ENCODE data around the gene TELO2. TPM values are rescaled to one million over a fixed set of nuclear protein-coding genes. Genes with fewer than 3 reads are reported as not detected.
A peak's percentile ranks its signal among the peaks of the same experiment; 100 is the strongest.

The TELO2 gene
- total and polyA plus RNA-seq, 11 donors = 11.8 to 29.6 (median 17.0) TPM

- intact Hi-C loops (cut with DNase I) = loop anchor here in 2 of 10 donors (10.0 kb wide), 1 partner anchor 47 kb away; the partner anchor contains the start of gene TELO2 (in 2 of the 2)
- H3K4me3 ChIP-seq = no peak overlapping the region
- TF ChIP-seq, protein P1, sequence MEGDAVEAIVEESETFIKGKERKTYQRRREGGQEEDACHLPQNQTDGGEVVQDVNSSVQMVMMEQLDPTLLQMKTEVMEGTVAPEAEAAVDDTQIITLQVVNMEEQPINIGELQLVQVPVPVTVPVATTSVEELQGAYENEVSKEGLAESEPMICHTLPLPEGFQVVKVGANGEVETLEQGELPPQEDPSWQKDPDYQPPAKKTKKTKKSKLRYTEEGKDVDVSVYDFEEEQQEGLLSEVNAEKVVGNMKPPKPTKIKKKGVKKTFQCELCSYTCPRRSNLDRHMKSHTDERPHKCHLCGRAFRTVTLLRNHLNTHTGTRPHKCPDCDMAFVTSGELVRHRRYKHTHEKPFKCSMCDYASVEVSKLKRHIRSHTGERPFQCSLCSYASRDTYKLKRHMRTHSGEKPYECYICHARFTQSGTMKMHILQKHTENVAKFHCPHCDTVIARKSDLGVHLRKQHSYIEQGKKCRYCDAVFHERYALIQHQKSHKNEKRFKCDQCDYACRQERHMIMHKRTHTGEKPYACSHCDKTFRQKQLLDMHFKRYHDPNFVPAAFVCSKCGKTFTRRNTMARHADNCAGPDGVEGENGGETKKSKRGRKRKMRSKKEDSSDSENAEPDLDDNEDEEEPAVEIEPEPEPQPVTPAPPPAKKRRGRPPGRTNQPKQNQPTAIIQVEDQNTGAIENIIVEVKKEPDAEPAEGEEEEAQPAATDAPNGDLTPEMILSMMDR (IDR thresholded peaks at IDR 0.05) = no peak
- TF ChIP-seq POLR2A (IDR thresholded peaks at IDR 0.05) = no peak
- DNase-seq = peak in 1 of 5 donors; percentile 21
- H3K36me3 ChIP-seq = peaks cover 0 to 86% (median 56%) of the 10 kb centered on the region in 9 donors
- 72 to 90% (median 77%) methylated on average over 2 of the region's 2 CpGs for WGBS, 4 donors
- no peaks in the 10 kb centered on the region for H3K27me3 ChIP-seq
- H3K9me3 ChIP-seq = no peaks in the 10 kb centered on the region
- peak overlapping the region; percentile 85 to 98 (median 95) for H3K27ac ChIP-seq
- peaks cover 33 to 100% (median 94%) of the 10 kb centered on the region in 12 donors for H3K4me1 ChIP-seq
- ATAC-seq = no peak
Observed at GRCh38 chr16:1542166-1542500, 49.0 kb downstream of the TELO2 start.

GRCh38 chr16:1542533-1542932 is 49.4 kb downstream of the TELO2 start:
- WGBS, 4 donors = 72 to 81% (median 77%) methylated on average over 12 to 18 of the region's 18 CpGs
- intact Hi-C loops (cut with DNase I) = loop anchor here in 2 of 10 donors (10.0 kb wide), 1 partner anchor 48 kb away; the partner anchor contains the start of gene TELO2 (in 2 of the 2)
- ATAC-seq (no peak), DNase-seq (no peak)
- Histone ChIP-seq H3K27me3 (no peaks in the 10 kb centered on the region), H3K36me3 (peaks cover 0 to 84% (median 52%) of the 10 kb centered on the region in 9 donors), H3K9me3 (no peaks in the 10 kb centered on the region), H3K4me3 (peak overlapping the region in 2 of 12 donors; percentile 13 to 23), H3K4me1 (peaks cover 35 to 100% (median 94%) of the 10 kb centered on the region in 12 donors), H3K27ac (peak overlapping the region; percentile 85 to 98 (median 95))
- TF ChIP-seq, protein P1 (IDR thresholded peaks at IDR 0.05) = no peak
- no peak for TF ChIP-seq POLR2A (IDR thresholded peaks at IDR 0.05)

DNA sequence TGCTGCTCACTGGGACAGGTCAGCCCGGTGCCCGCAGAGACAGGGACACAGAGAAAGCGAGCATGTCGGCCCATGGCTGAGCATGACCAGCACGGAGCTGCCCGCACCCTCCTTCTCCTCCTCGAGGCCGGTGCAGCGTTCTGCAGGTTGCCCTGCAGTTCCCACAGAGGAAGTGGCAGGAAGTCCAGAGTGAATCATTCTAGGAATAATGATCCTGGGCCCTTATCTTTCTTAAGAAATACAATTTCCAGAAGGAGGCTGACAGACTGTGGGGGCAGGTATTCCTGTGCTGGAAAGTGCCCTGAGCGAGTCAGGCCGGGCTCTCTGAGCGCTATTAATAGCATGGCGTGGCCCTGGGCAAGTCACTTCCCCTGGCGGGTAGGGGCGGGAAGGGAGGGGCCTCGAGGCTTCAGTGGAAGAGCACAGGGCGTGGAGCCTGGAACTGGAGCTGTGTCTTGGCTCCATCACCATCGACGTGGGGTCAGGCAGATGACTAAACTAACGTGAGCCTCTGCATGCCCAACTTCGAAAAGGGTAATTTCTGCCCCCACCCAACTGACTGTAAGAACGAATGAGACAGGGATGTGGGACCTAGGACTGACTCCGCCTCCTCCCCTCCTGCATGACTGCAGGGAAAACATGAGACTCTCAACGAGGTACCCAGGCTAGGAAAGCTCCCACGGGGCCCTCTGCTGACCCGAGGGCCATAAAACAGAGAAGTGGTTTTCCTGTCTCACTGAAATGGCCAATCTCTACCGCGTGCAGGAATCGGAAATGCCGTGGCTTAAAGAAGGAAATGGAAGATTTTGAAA is 50.1 kb downstream of the TELO2 start:
- peak; percentile 26 to 75 (median 70) for ATAC-seq
- Histone ChIP-seq H3K36me3 (peaks cover 0 to 76% (median 48%) of the 10 kb centered on the region in 9 donors), H3K4me3 (peak overlapping the region in 4 of 12 donors; percentile 1 to 23 (median 12)), H3K4me1 (peaks cover 40 to 100% (median 95%) of the 10 kb centered on the region in 12 donors), H3K27ac (peak overlapping the region; percentile 85 to 98 (median 95)), H3K27me3 (no peaks in the 10 kb centered on the region), H3K9me3 (no peaks in the 10 kb centered on the region)
- DNase-seq = peak; percentile 83 to 91 (median 85)
- WGBS, 4 donors = 37 to 50% (median 46%) methylated on average over 26 to 30 of the region's 30 CpGs
- TF ChIP-seq POLR2A (IDR thresholded peaks at IDR 0.05) = peak in 1 of 2 donors; percentile 28
- TF ChIP-seq, protein P1 (IDR thresholded peaks at IDR 0.05) = peak in 1 of 12 donors; percentile 18
- intact Hi-C loops (cut with DNase I) = loop anchor here in 2 of 10 donors (1.0 to 10.0 kb wide), 2 partner anchors 10 to 48 kb away; partner anchors contain the start of genes TELO2 (in 2 of the 2) and TMEM204 (in 1 of the 2)
